ENCODE results near the gene OSBPL8. TPM values are rescaled to one million over a fixed set of nuclear protein-coding genes. Genes with fewer than 3 reads are reported as not detected.

OSBPL8 gene
- total and polyA plus RNA-seq, 2 experiments from 2014 or later = 78.0 to 124 TPM

GRCh38 chr12:76391461-76391860 lies 168.1 kb downstream of the OSBPL8 start (continued):
- TF ChIP-seq CREB1 (CRISPR knock-in tag; IDR thresholded peaks at IDR 0.05; ENCODE audit: low read depth) (no peak), JUNB (IDR thresholded peaks at IDR 0.05; ENCODE audit: unreplicated experiment) (no peak), ZNF114 (CRISPR knock-in tag; IDR thresholded peaks at IDR 0.05) (no peak)

DNA sequence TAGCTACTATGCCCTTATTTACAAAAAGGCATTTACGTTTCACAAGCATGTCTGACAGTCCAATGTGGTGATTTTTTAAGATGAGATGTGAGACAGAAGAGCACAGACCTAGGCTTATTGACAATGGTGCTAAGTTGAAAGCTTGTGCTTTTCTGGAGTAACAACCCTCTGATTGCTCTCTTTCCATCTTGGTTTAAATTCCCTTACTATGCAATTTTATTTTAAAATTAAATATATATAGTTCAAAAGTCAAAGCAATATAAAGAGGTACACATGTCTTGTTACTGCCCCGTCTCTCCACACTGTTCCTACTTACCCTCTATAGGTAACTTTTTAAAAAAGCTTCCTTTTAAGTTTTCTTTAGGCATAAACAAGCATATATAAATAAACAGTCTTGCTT lies 172.0 kb downstream of the OSBPL8 start:
- H3K4me2 ChIP-seq = no peak overlapping the region
- peaks cover 8% of the 10 kb centered on the region; the same call in 1 of the 2 replicates for H3K4me1 ChIP-seq (ENCODE audit: insufficient read depth)
- no peak for DNase-seq (ENCODE audit: low spot score)
- H2AFZ ChIP-seq = no peak overlapping the region
- Mint-ChIP-seq H3K27ac (no peak overlapping the region), H3K27me3 (ENCODE audit: insufficient read depth, low read depth, poor library complexity) (no peaks in the 10 kb centered on the region), H3K4me3 (no peak overlapping the region), H3K9me3 (no peaks in the 10 kb centered on the region), H3K36me3 (ENCODE audit: low read depth) (peaks cover 5% of the 10 kb centered on the region; the same call in 2 of the 3 replicates), H3K4me1 (peaks cover 5% of the 10 kb centered on the region)
- no peaks in the 10 kb centered on the region for H3F3A ChIP-seq (replicated peaks; ENCODE audit: low read depth)
- no peaks in the 10 kb centered on the region for H3K79me2 ChIP-seq (replicated peaks; ENCODE audit: insufficient read depth)
- H3K9me2 ChIP-seq (ENCODE audit: insufficient read depth) = no peaks in the 10 kb centered on the region
- H3K27ac ChIP-seq (ENCODE audit: low read depth) = no peak overlapping the region
- H3K36me3 ChIP-seq (ENCODE audit: insufficient read depth) = no peaks in the 10 kb centered on the region
- ATAC-seq = no peak
- TF ChIP-seq CREB1 (CRISPR knock-in tag; IDR thresholded peaks at IDR 0.05; ENCODE audit: low read depth) = no peak
- no peak for TF ChIP-seq POLR2AphosphoS5 (IDR thresholded peaks at IDR 0.05; ENCODE audit: low read depth)
- no peak for TF ChIP-seq ZNF114 (CRISPR knock-in tag; IDR thresholded peaks at IDR 0.05)
- no peak for TF ChIP-seq ZNF462 (CRISPR knock-in tag; IDR thresholded peaks at IDR 0.05)
- TF ChIP-seq ZNF331 (CRISPR knock-in tag; IDR thresholded peaks at IDR 0.05; ENCODE audit: low read depth) = no peak
- TF ChIP-seq REST (IDR thresholded peaks at IDR 0.05; ENCODE audit: unreplicated experiment) = no peak
- TF ChIP-seq EZH2phosphoT487 (IDR thresholded peaks at IDR 0.05; ENCODE audit: unreplicated experiment) = no peak
- TF ChIP-seq JUNB (IDR thresholded peaks at IDR 0.05; ENCODE audit: unreplicated experiment) = no peak
- TF ChIP-seq STAT1 (IDR thresholded peaks at IDR 0.05; ENCODE audit: unreplicated experiment) = no peak
- TF ChIP-seq EZH2 (IDR thresholded peaks at IDR 0.05; ENCODE audit: low read depth, unreplicated experiment) = no peak
- no peak for TF ChIP-seq NANOG (IDR thresholded peaks at IDR 0.05; ENCODE audit: borderline replicate concordance)
- no peak for TF ChIP-seq CTCF (conservative IDR thresholded peaks at IDR 0.05; ENCODE audit: low read depth in 2 of 2)
- TF ChIP-seq ETS1 (IDR thresholded peaks at IDR 0.05) = no peak
- H4K20me1 ChIP-seq (replicated peaks; ENCODE audit: insufficient read depth) = no peaks in the 10 kb centered on the region
- H3K27me3 ChIP-seq (ENCODE audit: insufficient read depth) = no peaks in the 10 kb centered on the region
- no peak overlapping the region for H3K4me3 ChIP-seq

All from GM23338 (cell line).